Gastroesophageal sphincter (tissue), 3 donors: ENCODE data around the gene IARS2.

Experiments used
- CTCF ChIP-seq, 4 experiments: fragments of 200-600 bp in 2 of 4; fragments of 450-650 bp in 2 of 4; sonication (generic) in 1 of 4; IDR thresholded peaks; one replicate each; pipeline ENCODE4 v1.5.1; 2017 to 2019; ENCODE audit warnings: antibody characterized with exemption in 4 of 4, mild to moderate bottlenecking in 2 of 4, moderate library complexity in 2 of 4
- POLR2AphosphoS5 ChIP-seq: sonication (generic); formaldehyde crosslinking; IDR thresholded peaks from one replicate; pipeline ENCODE4 v1.6.1; 2017; ENCODE audit warnings: antibody characterized with exemption

DNA sequence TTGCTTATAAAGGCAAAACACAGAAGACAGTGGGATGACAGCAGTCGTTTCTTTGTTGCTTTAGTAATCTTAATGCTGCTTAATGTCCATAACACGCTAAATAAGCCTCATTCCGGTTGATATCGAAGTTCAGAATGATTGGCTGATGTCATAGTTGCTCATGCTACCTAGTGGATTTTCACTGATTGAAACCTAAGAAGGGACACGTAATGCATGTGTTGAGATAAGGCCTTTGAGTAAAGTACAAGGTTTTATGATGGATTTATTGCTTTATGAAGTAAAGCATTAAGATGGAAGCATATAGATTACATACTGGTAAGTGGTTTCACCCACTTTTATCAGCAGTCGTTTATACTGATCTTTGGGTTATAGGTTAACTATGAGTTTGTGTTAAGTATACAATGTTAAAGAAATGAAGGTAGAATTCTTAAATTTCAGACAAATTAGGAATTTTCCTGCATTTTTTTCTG is 25.1 kb downstream of the IARS2 start:
- TF ChIP-seq CTCF (IDR thresholded peaks at IDR 0.05) (no peak), POLR2AphosphoS5 (no peak)
